ENCODE data around the gene CHRNA4.

GRCh38 chr20:63375438-63375837, 14.3 kb upstream of the CHRNA4 start:
- TF ChIP-seq CTCF (IDR thresholded peaks at IDR 0.05) = no peak
- no peak for TF ChIP-seq POLR2A (IDR thresholded peaks at IDR 0.05)
